GM18867 (cell line): ENCODE data around the gene ITPKC.
A peak's percentile ranks its signal among the peaks of the same experiment; 100 is the strongest.
"Not testable (repeated sequence)": the region's sequence is repeated elsewhere in the genome, so short reads cannot be mapped to it uniquely, and the experiment has no call there.

ENCODE experiments used
- ATAC-seq: cut with Tn5 transposase; IDR thresholded peaks from one replicate; pipeline ENCODE4 v1.9.1; 2021; ENCODE audit warnings: mild to moderate bottlenecking, moderate library complexity; ENCODE audit not compliant: unreplicated experiment

The ITPKC gene

GRCh38 chr19:40714441-40715299 is 2.2 kb upstream of the ITPKC start:
- ATAC-seq: peak; percentile 64

- ATAC-seq: no peak
Observed at GRCh38 chr19:40716031-40716481, 856 bp upstream of the ITPKC start.

- no peak for ATAC-seq
Observed at GRCh38 chr19:40717325-40717879, 490 bp downstream of the ITPKC start.

- ATAC-seq: no peak
Observed at GRCh38 chr19:40717880-40718773, 1.2 kb downstream of the ITPKC start.

GRCh38 chr19:40718774-40719391 is 2.0 kb downstream of the ITPKC start:
- ATAC-seq: no peak

- no peak for ATAC-seq
Observed at GRCh38 chr19:40719414-40719894, 2.5 kb downstream of the ITPKC start.

GRCh38 chr19:40721140-40721486 is 4.2 kb downstream of the ITPKC start:
- ATAC-seq: no peak

- no peak for ATAC-seq
Observed at GRCh38 chr19:40721936-40722661, 5.2 kb downstream of the ITPKC start.

- ATAC-seq: no peak
Observed at GRCh38 chr19:40723661-40724254, 6.8 kb downstream of the ITPKC start.

- no peak for ATAC-seq
Observed at GRCh38 chr19:40724315-40724714, 7.4 kb downstream of the ITPKC start.

- ATAC-seq: no peak
Observed at GRCh38 chr19:40724855-40725254, 7.9 kb downstream of the ITPKC start.

- ATAC-seq: no peak
Observed at GRCh38 chr19:40726279-40726678, 9.4 kb downstream of the ITPKC start.

- not testable (repeated sequence) for ATAC-seq
Observed at GRCh38 chr19:40730065-40730464, 13.2 kb downstream of the ITPKC start.

GRCh38 chr19:40732304-40732703 is 15.4 kb downstream of the ITPKC start:
- not testable (repeated sequence) for ATAC-seq

- ATAC-seq: no peak
Observed at GRCh38 chr19:40733149-40733548, 16.2 kb downstream of the ITPKC start.

- no peak for ATAC-seq
Observed at GRCh38 chr19:40735013-40735771, 18.3 kb downstream of the ITPKC start.

GRCh38 chr19:40736661-40737060 is 19.7 kb downstream of the ITPKC start:
- no peak for ATAC-seq

GRCh38 chr19:40737102-40737644 is 20.3 kb downstream of the ITPKC start:
- no peak for ATAC-seq
